GM12865 (cell line): ENCODE results near the gene LHB.

Source experiments
- DNase-seq: peaks from one replicate; pipeline ENCODE4 v3.0.0; 2010; ENCODE audit warnings: low read depth
- H3K4me3 ChIP-seq: 2 replicates; pipeline ENCODE4 v1.5.1; 2011; ENCODE audit warnings: mild to moderate bottlenecking, low read depth, low read length, control low read depth
- TF ChIP-seq, protein P1 (sequence below): IDR thresholded peaks from 2 replicates; pipeline ENCODE4 v1.5.1; 2011; ENCODE audit warnings: low read length, control low read depth, low read depth, inconsistent platforms; ENCODE audit not compliant: insufficient read depth; ENCODE audit errors: missing control alignments

LHB gene

DNA sequence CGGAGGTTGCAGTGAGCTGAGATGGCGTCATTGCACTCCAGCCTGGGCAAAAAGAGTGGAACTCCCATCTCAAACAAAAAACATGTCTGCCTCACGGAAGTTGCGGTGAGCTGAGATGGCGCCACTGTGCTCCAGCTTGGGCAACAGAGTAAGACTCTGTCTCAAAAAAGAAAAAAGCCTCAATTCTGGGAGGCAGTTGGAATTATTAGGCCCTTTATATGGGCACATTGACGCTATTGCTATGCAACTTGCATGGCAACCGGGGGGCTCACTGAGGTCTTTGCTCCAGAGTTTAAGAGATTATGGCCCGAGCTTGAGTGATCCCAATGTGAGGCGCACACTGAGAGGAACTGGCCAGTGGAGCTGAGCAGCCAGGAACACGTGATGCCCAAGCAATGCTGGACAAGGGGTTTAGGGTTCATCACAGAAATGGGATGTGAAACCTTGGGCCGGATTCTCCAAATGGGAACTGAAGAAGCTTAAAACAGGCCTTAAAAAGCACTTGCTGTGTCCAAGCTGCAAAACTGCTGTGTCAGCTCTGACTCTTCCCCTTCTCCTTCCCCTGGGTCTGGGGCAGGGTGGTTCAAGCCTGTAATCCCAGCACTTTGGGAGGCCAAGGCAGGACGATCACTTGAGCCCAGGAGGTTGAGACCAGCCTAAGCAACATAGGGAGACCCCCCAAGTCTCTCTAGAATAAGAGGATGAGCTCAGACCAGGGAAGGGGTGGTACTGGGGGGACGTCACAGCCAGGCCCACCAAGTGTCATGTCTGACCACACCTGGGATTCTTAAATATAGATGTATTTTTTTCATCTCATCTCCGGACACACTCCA is 49.3 kb downstream of the LHB start:
- peak; percentile 59 for DNase-seq
- no peak overlapping the region; the same call in 1 of the 2 replicates for H3K4me3 ChIP-seq
- TF ChIP-seq, protein P1, sequence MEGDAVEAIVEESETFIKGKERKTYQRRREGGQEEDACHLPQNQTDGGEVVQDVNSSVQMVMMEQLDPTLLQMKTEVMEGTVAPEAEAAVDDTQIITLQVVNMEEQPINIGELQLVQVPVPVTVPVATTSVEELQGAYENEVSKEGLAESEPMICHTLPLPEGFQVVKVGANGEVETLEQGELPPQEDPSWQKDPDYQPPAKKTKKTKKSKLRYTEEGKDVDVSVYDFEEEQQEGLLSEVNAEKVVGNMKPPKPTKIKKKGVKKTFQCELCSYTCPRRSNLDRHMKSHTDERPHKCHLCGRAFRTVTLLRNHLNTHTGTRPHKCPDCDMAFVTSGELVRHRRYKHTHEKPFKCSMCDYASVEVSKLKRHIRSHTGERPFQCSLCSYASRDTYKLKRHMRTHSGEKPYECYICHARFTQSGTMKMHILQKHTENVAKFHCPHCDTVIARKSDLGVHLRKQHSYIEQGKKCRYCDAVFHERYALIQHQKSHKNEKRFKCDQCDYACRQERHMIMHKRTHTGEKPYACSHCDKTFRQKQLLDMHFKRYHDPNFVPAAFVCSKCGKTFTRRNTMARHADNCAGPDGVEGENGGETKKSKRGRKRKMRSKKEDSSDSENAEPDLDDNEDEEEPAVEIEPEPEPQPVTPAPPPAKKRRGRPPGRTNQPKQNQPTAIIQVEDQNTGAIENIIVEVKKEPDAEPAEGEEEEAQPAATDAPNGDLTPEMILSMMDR: no peak

DNA sequence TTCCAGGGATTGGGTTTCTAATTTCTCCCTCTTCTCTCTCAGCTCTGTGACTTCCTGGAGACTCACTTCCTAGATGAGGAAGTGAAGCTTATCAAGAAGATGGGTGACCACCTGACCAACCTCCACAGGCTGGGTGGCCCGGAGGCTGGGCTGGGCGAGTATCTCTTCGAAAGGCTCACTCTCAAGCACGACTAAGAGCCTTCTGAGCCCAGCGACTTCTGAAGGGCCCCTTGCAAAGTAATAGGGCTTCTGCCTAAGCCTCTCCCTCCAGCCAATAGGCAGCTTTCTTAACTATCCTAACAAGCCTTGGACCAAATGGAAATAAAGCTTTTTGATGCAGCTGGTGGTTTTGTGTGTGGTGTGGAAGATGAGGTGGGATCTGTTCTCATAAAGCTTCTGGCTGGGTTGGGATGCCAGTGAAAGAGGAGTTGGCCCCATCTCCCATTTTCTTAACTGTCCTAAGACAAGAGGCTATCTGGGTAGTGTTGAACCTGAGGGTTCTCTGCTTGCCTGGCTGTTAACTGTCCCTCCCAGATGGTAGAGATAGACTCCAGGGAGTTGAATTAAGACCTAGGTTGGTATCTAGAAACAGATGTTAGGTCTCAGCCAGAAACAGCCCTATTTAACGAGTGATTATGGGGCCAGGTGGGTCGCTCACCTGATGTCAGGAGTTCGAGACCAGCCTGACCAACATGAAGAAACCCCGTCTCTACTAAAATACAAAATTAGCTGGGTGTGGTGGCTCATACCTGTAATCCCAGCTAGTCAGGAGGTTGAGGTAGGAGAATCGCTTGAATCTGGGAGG is 50.1 kb downstream of the LHB start:
- no peak for DNase-seq
- H3K4me3 ChIP-seq: peak overlapping the region; percentile 82
- TF ChIP-seq, protein P1: no peak
